LNCaP clone FGC (cell line): ENCODE results near the gene PABPN1.

Source experiments
- DNase-seq: peaks from one replicate; pipeline ENCODE4 v3.0.0-alpha.2; 2011; ENCODE audit warnings: low read depth
- H3K4me3 ChIP-seq: 2 replicates; pipeline ENCODE4 v1.5.1; 2011; ENCODE audit warnings: mild to moderate bottlenecking, low read depth, low read length, control low read depth
- CTCF ChIP-seq: IDR thresholded peaks from 2 replicates; pipeline ENCODE4 v1.5.1; 2012; ENCODE audit warnings: mild to moderate bottlenecking; ENCODE audit not compliant: control insufficient read depth, insufficient read depth; ENCODE audit errors: extremely low read depth

The PABPN1 gene

GRCh38 chr14:23362200-23362599 lies 40.9 kb downstream of the PABPN1 start:
- no peak for DNase-seq
- H3K4me3 ChIP-seq: no peak overlapping the region
- TF ChIP-seq CTCF: no peak

GRCh38 chr14:23364164-23365035 lies 43.1 kb downstream of the PABPN1 start:
- peak overlapping the region; percentile 70 for H3K4me3 ChIP-seq
- no peak for TF ChIP-seq CTCF
- DNase-seq: peak; percentile 66

GRCh38 chr14:23365036-23365731 lies 43.9 kb downstream of the PABPN1 start, which contains the start of gene EFS:
Gene EFS, minus strand, starts transcription at chr14:23365172. Its CDS starts 147 bp downstream, at chr14:23365025.
- no peak for TF ChIP-seq CTCF
- no peak for DNase-seq
- peak within 1 kb of the TSS; percentile 70 for H3K4me3 ChIP-seq

- TF ChIP-seq CTCF: no peak
- H3K4me3 ChIP-seq: no peak overlapping the region; the same call in 1 of the 2 replicates
- no peak for DNase-seq
Measured at GRCh38 chr14:23365732-23366425, 44.6 kb downstream of the PABPN1 start.

- no peak overlapping the region for H3K4me3 ChIP-seq
- TF ChIP-seq CTCF: no peak
- DNase-seq: no peak
Measured at GRCh38 chr14:23366426-23366921, 45.2 kb downstream of the PABPN1 start.

- no peak for DNase-seq
- TF ChIP-seq CTCF: no peak
- H3K4me3 ChIP-seq: no peak overlapping the region
Measured at GRCh38 chr14:23370221-23370620, 49.0 kb downstream of the PABPN1 start.
